ENCODE measurements around the gene SLC48A1. TPM values are rescaled to one million over a fixed set of nuclear protein-coding genes. Genes with fewer than 3 reads are reported as not detected.

Gene SLC48A1
- total and polyA plus RNA-seq, 3 experiments from 2014 or later = 9.1 to 11.5 (median 10.9) TPM

- Mint-ChIP-seq H3K36me3 (peaks cover 0 to 3% (median 0%) of the 10 kb centered on the region in 3 donors), H3K9me3 (no peaks in the 10 kb centered on the region), H3K27me3 (no peaks in the 10 kb centered on the region), H3K4me3 (no peak overlapping the region), H3K4me1 (peaks cover 0 to 1% (median 0%) of the 10 kb centered on the region in 3 donors), H3K27ac (no peak overlapping the region)
- Histone ChIP-seq H3K27me3 (ENCODE audit: insufficient read depth, low read length, poor library complexity, severe bottlenecking) (no peaks in the 10 kb centered on the region), H3K4me3 (ENCODE audit: low read length) (no peak overlapping the region), H3K27ac (ENCODE audit: low read depth, low read length) (no peak overlapping the region), H3K9me3 (ENCODE audit: low read length) (no peaks in the 10 kb centered on the region), H3K4me1 (ENCODE audit: insufficient read depth, low read length) (no peaks in the 10 kb centered on the region), H3K36me3 (ENCODE audit: insufficient read depth, low read length) (no peaks in the 10 kb centered on the region)
- POLR2A ChIA-PET = interaction anchor here (0.9 kb wide), 1 partner anchor 108 kb away, joined by 3 read pairs; no protein-coding TSS in a partner anchor
- CTCF ChIA-PET = interaction anchor here (0.9 to 14.3 kb wide), 6 partner anchors 9 to 104 kb away, joined by 3 to 130 read pairs (median 6); no protein-coding TSS in a partner anchor
- no peak for DNase-seq
These were observed 39.9 kb upstream of the SLC48A1 start for GRCh38 chr12:47733142-47733541.

DNA sequence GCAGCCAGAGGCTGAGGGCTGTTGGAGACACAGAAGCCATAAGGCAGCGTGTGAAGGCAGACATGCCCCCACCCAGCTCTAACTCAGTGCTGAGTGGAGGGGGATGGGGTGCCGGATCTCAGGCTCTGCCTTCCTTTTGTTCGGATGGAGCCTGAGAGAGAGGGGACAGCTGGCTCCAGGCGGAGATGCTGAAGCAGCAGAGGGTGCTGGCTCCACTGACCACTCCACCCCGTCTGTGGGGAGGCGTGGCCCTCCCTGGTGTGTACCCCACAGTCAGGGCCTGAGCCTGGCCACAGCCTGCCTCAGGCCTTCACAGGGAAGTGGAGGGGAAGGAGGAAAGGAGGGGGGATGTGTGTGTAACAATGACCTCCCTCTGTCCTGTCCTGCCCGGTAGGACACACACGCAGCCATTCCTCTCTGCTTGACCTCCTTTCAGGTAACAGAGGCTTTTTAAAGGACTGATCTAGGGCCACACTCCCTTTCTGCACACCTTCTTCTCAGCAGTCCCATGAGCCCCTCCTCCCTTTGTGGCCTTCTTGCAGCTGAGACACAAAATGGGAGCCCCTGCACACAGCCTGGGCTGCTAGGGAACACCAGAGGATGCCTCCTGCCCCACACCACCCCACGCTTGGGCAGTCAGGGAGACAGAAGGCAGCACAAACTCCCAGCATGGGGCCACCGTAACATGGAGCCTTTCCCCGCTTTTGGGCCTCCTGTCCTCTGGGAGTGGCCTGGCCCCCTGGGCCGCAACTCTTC, 38.1 kb upstream of the SLC48A1 start:
- DNase-seq = no peak
- Histone ChIP-seq H3K9me3 (ENCODE audit: low read length) (no peaks in the 10 kb centered on the region), H3K4me1 (ENCODE audit: insufficient read depth, low read length) (no peaks in the 10 kb centered on the region), H3K4me3 (ENCODE audit: low read length) (no peak overlapping the region), H3K36me3 (ENCODE audit: insufficient read depth, low read length) (no peaks in the 10 kb centered on the region), H3K27me3 (ENCODE audit: insufficient read depth, low read length, poor library complexity, severe bottlenecking) (no peaks in the 10 kb centered on the region), H3K27ac (ENCODE audit: low read depth, low read length) (no peak overlapping the region)
- peaks cover 0 to 5% (median 5%) of the 10 kb centered on the region in 3 donors for H3K4me1 Mint-ChIP-seq
- no peaks in the 10 kb centered on the region for H3K27me3 Mint-ChIP-seq
- no peak overlapping the region for H3K27ac Mint-ChIP-seq
- H3K9me3 Mint-ChIP-seq = no peaks in the 10 kb centered on the region
- no peak overlapping the region for H3K4me3 Mint-ChIP-seq
- ChIA-PET CTCF (interaction anchor here (14.3 kb wide), 1 partner anchor 8 kb away, joined by 130 read pairs; no protein-coding TSS in a partner anchor), POLR2A (no interaction called here)
- H3K36me3 Mint-ChIP-seq = peaks cover 0 to 2% (median 0%) of the 10 kb centered on the region in 3 donors

- Mint-ChIP-seq H3K4me3 (no peak overlapping the region), H3K27ac (peak overlapping the region in 1 of 8 donors; percentile 75), H3K4me1 (peaks cover 0 to 12% (median 8%) of the 10 kb centered on the region in 3 donors), H3K27me3 (no peaks in the 10 kb centered on the region), H3K36me3 (no peaks in the 10 kb centered on the region), H3K9me3 (no peaks in the 10 kb centered on the region)
- Histone ChIP-seq H3K36me3 (ENCODE audit: insufficient read depth, low read length) (no peaks in the 10 kb centered on the region), H3K27me3 (ENCODE audit: insufficient read depth, low read length, poor library complexity, severe bottlenecking) (no peaks in the 10 kb centered on the region), H3K4me3 (ENCODE audit: low read length) (no peak overlapping the region), H3K27ac (ENCODE audit: low read depth, low read length) (no peak overlapping the region), H3K9me3 (ENCODE audit: low read length) (no peaks in the 10 kb centered on the region), H3K4me1 (ENCODE audit: insufficient read depth, low read length) (no peaks in the 10 kb centered on the region)
- DNase-seq = no peak
- POLR2A ChIA-PET = no interaction called here
- CTCF ChIA-PET = interaction anchor here (1.2 kb wide), 1 partner anchor 106 kb away, joined by 3 read pairs; no protein-coding TSS in a partner anchor
These were observed 37.4 kb upstream of the SLC48A1 start for GRCh38 chr12:47735649-47736048.

DNA sequence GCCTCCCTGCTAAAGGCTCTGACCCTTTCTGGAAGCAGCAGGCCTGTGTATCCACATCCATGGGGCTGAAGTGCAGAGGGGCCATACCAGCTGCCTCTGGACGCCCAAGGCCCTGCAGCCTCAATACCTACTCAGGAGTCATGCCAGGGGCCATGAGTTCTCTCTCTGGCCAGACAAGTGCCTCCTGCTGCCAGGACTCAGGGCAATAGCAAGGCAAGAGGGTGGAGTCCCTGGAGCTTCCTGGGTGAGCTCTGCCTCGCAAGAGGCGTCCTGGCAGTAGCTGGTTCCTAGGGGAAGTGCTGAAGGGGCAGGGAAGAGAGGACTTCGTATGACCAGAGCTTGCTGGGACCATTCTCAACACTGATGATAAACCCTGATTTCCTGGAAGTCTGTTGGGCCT, 36.8 kb upstream of the SLC48A1 start:
- H3K36me3 Mint-ChIP-seq = no peaks in the 10 kb centered on the region
- no peaks in the 10 kb centered on the region for H3K27me3 Mint-ChIP-seq
- H3K27ac Mint-ChIP-seq = no peak overlapping the region
- Histone ChIP-seq H3K4me1 (ENCODE audit: insufficient read depth, low read length) (peaks cover 5% of the 10 kb centered on the region), H3K27ac (ENCODE audit: low read depth, low read length) (no peak overlapping the region), H3K36me3 (ENCODE audit: insufficient read depth, low read length) (no peaks in the 10 kb centered on the region), H3K9me3 (ENCODE audit: low read length) (no peaks in the 10 kb centered on the region), H3K4me3 (ENCODE audit: low read length) (no peak overlapping the region), H3K27me3 (ENCODE audit: insufficient read depth, low read length, poor library complexity, severe bottlenecking) (no peaks in the 10 kb centered on the region)
- POLR2A ChIA-PET = no interaction called here
- CTCF ChIA-PET = interaction anchor here (1.2 to 1.7 kb wide), 2 partner anchors 31 to 106 kb away, joined by 3 to 7 read pairs; no protein-coding TSS in a partner anchor
- H3K9me3 Mint-ChIP-seq = no peaks in the 10 kb centered on the region
- DNase-seq = no peak
- H3K4me1 Mint-ChIP-seq = peaks cover 6 to 17% (median 13%) of the 10 kb centered on the region in 3 donors
- H3K4me3 Mint-ChIP-seq = no peak overlapping the region

- POLR2A ChIA-PET = no interaction called here
- H3K27me3 Mint-ChIP-seq = no peaks in the 10 kb centered on the region
- H3K36me3 Mint-ChIP-seq = no peaks in the 10 kb centered on the region
- no peak overlapping the region for H3K27ac Mint-ChIP-seq
- CTCF ChIA-PET = interaction anchor here (1.2 to 1.7 kb wide), 3 partner anchors 21 to 105 kb away, joined by 3 to 7 read pairs (median 5); no protein-coding TSS in a partner anchor
- Histone ChIP-seq H3K4me1 (ENCODE audit: insufficient read depth, low read length) (peaks cover 14% of the 10 kb centered on the region), H3K27me3 (ENCODE audit: insufficient read depth, low read length, poor library complexity, severe bottlenecking) (no peaks in the 10 kb centered on the region), H3K27ac (ENCODE audit: low read depth, low read length) (no peak overlapping the region), H3K36me3 (ENCODE audit: insufficient read depth, low read length) (no peaks in the 10 kb centered on the region), H3K9me3 (ENCODE audit: low read length) (no peaks in the 10 kb centered on the region), H3K4me3 (ENCODE audit: low read length) (no peak overlapping the region)
- DNase-seq = no peak
- H3K9me3 Mint-ChIP-seq = no peaks in the 10 kb centered on the region
- no peak overlapping the region for H3K4me3 Mint-ChIP-seq
- peaks cover 14 to 26% (median 20%) of the 10 kb centered on the region in 3 donors for H3K4me1 Mint-ChIP-seq
These were observed 36.0 kb upstream of the SLC48A1 start for GRCh38 chr12:47736877-47737676.

- Histone ChIP-seq H3K4me3 (ENCODE audit: low read length) (no peak overlapping the region), H3K9me3 (ENCODE audit: low read length) (no peaks in the 10 kb centered on the region), H3K27ac (ENCODE audit: low read depth, low read length) (no peak overlapping the region), H3K4me1 (ENCODE audit: insufficient read depth, low read length) (peaks cover 21% of the 10 kb centered on the region), H3K27me3 (ENCODE audit: insufficient read depth, low read length, poor library complexity, severe bottlenecking) (no peaks in the 10 kb centered on the region), H3K36me3 (ENCODE audit: insufficient read depth, low read length) (no peaks in the 10 kb centered on the region)
- no peaks in the 10 kb centered on the region for H3K36me3 Mint-ChIP-seq
- DNase-seq = no peak
- H3K27me3 Mint-ChIP-seq = peaks cover 0 to under 1% of the 10 kb centered on the region in 2 donors
- ChIA-PET CTCF (interaction anchor here (1.6 to 1.7 kb wide), 2 partner anchors 22 to 29 kb away, joined by 5 to 7 read pairs; no protein-coding TSS in a partner anchor), POLR2A (no interaction called here)
- peak overlapping the region in 1 of 8 donors; percentile 40 for H3K27ac Mint-ChIP-seq
- H3K9me3 Mint-ChIP-seq = no peaks in the 10 kb centered on the region
- H3K4me3 Mint-ChIP-seq = no peak overlapping the region
- H3K4me1 Mint-ChIP-seq = peaks cover 19 to 32% (median 26%) of the 10 kb centered on the region in 3 donors
These were observed 35.0 kb upstream of the SLC48A1 start for GRCh38 chr12:47737936-47738594.

DNA sequence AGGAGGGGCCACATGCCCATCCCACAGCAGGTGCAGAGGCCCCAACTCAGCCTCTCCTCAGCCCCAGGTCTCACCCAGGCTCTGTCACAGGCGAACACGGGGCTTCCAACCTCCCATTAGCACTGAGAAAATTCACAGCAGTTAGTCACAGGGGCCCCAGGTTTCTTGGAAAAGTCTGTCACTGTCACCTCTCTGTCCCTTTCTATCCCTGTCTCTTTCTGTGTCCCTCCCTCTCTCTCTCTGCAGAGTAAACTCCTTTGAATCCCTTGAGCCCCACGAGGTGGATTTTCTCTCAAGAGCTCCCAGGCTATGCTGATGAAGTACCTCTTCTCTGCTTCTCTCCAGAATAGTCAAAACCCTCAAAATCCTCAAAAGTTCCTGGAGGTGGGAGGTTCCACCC, 33.7 kb upstream of the SLC48A1 start:
- Histone ChIP-seq H3K4me1 (ENCODE audit: insufficient read depth, low read length) (peaks cover 21% of the 10 kb centered on the region), H3K9me3 (ENCODE audit: low read length) (no peaks in the 10 kb centered on the region), H3K36me3 (ENCODE audit: insufficient read depth, low read length) (no peaks in the 10 kb centered on the region), H3K27me3 (ENCODE audit: insufficient read depth, low read length, poor library complexity, severe bottlenecking) (no peaks in the 10 kb centered on the region), H3K27ac (ENCODE audit: low read depth, low read length) (no peak overlapping the region), H3K4me3 (ENCODE audit: low read length) (no peak overlapping the region)
- CTCF ChIA-PET = interaction anchor here (6.2 to 9.6 kb wide), 4 partner anchors 11 to 97 kb away, joined by 82 to 414 read pairs (median 176); partner anchors contain the start of genes ENDOU and SLC48A1
- Mint-ChIP-seq H3K27ac (peak overlapping the region in 2 of 8 donors; percentile 4 to 41), H3K36me3 (no peaks in the 10 kb centered on the region), H3K4me1 (peaks cover 19 to 37% (median 26%) of the 10 kb centered on the region in 3 donors), H3K27me3 (peaks cover 5 to 7% of the 10 kb centered on the region in 2 donors), H3K4me3 (no peak overlapping the region), H3K9me3 (no peaks in the 10 kb centered on the region)
- no peak for DNase-seq
- POLR2A ChIA-PET = no interaction called here
